Right lobe of liver (tissue), 4 donors: ENCODE results near the gene NSL1.
"Not testable (repeated sequence)": the region's sequence is repeated elsewhere in the genome, so short reads cannot be mapped to it uniquely, and the experiment has no call there.

Experiments
- CTCF ChIP-seq, 4 donors: fragments of 200-600 bp in 3 of 4; fragments of 450-650 bp in 1 of 4; IDR thresholded peaks; one replicate each; pipeline versions ENCODE4 v1.5.1 to v1.8.0; 2016 to 2022; ENCODE audit warnings: antibody characterized with exemption in 4 of 4, mild to moderate bottlenecking in 2 of 4
- POLR2A ChIP-seq: fragments of 450-650 bp; IDR thresholded peaks from one replicate; pipeline ENCODE4 v1.6.1; 2017; ENCODE audit warnings: antibody characterized with exemption, mild to moderate bottlenecking
- donor health status: DM: no; HTN: no; CAD: no.
- donor health status: DM: no; HTN: no; CAD: no.
- donor health status: DM: no; HTN: yes; CAD: no.

- TF ChIP-seq CTCF (IDR thresholded peaks at IDR 0.05); POLR2A: not testable (repeated sequence)
Observed at GRCh38 chr1:212779086-212779485, 12.5 kb downstream of the NSL1 start.
